Measurements from ENCODE around the gene TMEM253. TPM values are rescaled to one million over a fixed set of nuclear protein-coding genes. Genes with fewer than 3 reads are reported as not detected.

The TMEM253 gene
- polyA plus RNA-seq, 3 donors from 2014 or later: not detected

Other genes starting within 250 kb of the TMEM253 start
- gene RNASE3, start 209.7 kb upstream of the TMEM253 start, polyA plus RNA-seq: not detected
- 1 to 10 TPM in 2 of 3 donors, not detected in 1; 2.0 to 4.1 TPM for gene RNASE2, start 145.6 kb upstream of the TMEM253 start, polyA plus RNA-seq
- gene METTL17, start 111.1 kb upstream of the TMEM253 start, polyA plus RNA-seq: 10 to 100 TPM; 30.4 to 39.6 (median 32.1) TPM
- not detected for gene SLC39A2, start 101.8 kb upstream of the TMEM253 start, polyA plus RNA-seq
- 10 to 100 TPM; 10.9 to 40.0 (median 19.9) TPM for gene NDRG2, start 76.0 kb upstream of the TMEM253 start, polyA plus RNA-seq
- gene TPPP2, start 70.8 kb upstream of the TMEM253 start, polyA plus RNA-seq: not detected
- not detected for gene RNASE13, start 66.3 kb upstream of the TMEM253 start, polyA plus RNA-seq
- not detected for gene RNASE7, start 58.7 kb upstream of the TMEM253 start, polyA plus RNA-seq
- not detected for gene RNASE8, start 43.2 kb upstream of the TMEM253 start, polyA plus RNA-seq
- gene ARHGEF40, start 30.8 kb upstream of the TMEM253 start, polyA plus RNA-seq: under 1 TPM in 2 of 3 donors, not detected in 1; 0.23 to 0.35 TPM
- 1 to 10 TPM in 2 of 3 donors, under 1 TPM in 1; 0.88 to 3.3 (median 1.8) TPM for gene ZNF219, start 2.4 kb upstream of the TMEM253 start, polyA plus RNA-seq
- gene OR5AU1, start 55.0 kb downstream of the TMEM253 start, polyA plus RNA-seq: not detected
- gene HNRNPC, start 168.4 kb downstream of the TMEM253 start, polyA plus RNA-seq: 100 to 1,000 TPM; 622 to 879 (median 758) TPM
- gene RPGRIP1, start 179.0 kb downstream of the TMEM253 start, polyA plus RNA-seq: 1 to 10 TPM in 1 of 3 donors, under 1 TPM in 1, not detected in 1; 0.15 to 1.9 TPM

Data from immature natural killer cell (primary cell).